ENCODE measurements around the gene GUCD1. TPM values are rescaled to one million over a fixed set of nuclear protein-coding genes. Genes with fewer than 3 reads are reported as not detected.

The GUCD1 gene
- total and polyA plus RNA-seq, 10 of the 15 experiments (the other 5 are each of a cell fraction or from before 2014, with no cell fraction given), result 56.0 to 177 (median 88.2) TPM

DNA sequence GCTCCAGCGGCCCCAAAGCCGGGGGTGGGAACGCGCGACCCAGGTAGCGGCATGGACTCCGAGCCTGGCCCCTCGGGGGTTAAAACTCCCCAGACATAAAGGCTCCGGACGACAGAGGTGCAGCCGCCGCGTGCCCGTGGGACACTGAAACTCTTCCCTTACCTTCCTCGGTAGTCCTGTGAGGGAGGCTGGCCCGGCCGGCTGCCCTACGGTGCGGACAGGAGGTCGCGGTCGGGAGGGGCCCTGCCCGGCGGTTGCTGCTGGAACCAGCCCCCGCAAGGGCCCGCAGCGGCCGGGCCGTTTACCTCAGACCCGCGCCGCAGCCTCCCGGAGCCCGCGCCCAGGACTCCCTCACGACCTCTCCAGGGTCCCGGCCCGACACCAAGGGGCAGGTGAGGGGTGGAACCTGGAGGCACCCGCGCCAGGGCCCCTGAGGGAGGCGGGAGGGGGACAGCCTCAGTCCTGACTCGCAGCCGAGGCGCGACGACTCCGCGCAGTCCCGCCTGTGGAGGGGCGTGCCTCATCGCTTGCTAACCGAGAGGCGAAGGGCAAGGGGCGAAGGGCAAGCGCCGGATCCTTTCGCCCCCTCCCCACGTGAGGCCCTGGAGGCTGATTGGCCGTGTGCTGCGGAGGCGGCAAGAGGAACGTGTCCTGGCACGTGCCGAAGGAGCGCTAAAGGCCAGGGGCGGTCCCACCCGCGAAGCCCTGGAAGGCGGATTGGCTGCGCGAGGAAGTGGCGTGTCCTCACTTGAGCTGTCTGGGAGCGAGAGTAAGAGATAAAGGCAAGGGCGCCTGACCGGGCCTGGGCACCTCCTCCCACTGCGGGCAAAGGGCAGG, 60.2 kb downstream of the GUCD1 start, which contains the start of gene UPB1 (continued):
- TF ChIP-seq, protein P1, sequence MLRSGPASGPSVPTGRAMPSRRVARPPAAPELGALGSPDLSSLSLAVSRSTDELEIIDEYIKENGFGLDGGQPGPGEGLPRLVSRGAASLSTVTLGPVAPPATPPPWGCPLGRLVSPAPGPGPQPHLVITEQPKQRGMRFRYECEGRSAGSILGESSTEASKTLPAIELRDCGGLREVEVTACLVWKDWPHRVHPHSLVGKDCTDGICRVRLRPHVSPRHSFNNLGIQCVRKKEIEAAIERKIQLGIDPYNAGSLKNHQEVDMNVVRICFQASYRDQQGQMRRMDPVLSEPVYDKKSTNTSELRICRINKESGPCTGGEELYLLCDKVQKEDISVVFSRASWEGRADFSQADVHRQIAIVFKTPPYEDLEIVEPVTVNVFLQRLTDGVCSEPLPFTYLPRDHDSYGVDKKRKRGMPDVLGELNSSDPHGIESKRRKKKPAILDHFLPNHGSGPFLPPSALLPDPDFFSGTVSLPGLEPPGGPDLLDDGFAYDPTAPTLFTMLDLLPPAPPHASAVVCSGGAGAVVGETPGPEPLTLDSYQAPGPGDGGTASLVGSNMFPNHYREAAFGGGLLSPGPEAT (IDR thresholded peaks at IDR 0.05; ENCODE audit: low read depth), result no peak
- TF ChIP-seq HDAC6 (IDR thresholded peaks at IDR 0.05; ENCODE audit: unreplicated experiment), result no peak
- TF ChIP-seq SMAD1 (IDR thresholded peaks at IDR 0.05; ENCODE audit: low read depth, partially characterized antibody), result no peak
- TF ChIP-seq, protein P2, sequence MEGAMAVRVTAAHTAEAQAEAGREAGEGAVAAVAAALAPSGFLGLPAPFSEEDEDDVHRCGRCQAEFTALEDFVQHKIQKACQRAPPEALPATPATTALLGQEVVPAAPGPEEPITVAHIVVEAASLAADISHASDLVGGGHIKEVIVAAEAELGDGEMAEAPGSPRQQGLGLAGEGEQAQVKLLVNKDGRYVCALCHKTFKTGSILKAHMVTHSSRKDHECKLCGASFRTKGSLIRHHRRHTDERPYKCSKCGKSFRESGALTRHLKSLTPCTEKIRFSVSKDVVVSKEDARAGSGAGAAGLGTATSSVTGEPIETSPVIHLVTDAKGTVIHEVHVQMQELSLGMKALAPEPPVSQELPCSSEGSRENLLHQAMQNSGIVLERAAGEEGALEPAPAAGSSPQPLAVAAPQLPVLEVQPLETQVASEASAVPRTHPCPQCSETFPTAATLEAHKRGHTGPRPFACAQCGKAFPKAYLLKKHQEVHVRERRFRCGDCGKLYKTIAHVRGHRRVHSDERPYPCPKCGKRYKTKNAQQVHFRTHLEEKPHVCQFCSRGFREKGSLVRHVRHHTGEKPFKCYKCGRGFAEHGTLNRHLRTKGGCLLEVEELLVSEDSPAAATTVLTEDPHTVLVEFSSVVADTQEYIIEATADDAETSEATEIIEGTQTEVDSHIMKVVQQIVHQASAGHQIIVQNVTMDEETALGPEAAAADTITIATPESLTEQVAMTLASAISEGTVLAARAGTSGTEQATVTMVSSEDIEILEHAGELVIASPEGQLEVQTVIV (IDR thresholded peaks at IDR 0.05; ENCODE audit: borderline replicate concordance, partially characterized antibody), result no peak

DNA sequence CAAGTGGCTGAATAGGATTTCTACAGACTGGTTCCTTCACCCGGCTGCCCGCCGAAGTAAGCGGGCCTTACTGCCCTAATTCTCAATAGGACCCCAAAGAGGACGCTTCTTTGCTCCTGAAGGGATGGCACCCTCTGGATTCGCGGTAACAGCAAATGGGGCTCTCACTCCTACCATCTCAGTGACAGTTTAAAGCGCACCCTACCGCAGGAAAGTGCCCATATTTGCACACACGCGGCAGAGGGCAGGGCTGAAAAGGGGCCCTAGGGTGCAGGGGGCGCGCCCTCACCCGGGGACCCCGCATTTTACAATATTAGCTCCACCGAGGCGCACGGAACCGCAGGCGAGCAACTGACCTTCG, 60.8 kb downstream of the GUCD1 start:
- Histone ChIP-seq H4K20me1 (ENCODE audit: control insufficient read depth, insufficient read depth) (no peaks in the 10 kb centered on the region), H3K36me3 (ENCODE audit: control insufficient read depth in 2 of 2, insufficient read depth in 2 of 2, low read length in 1 of 2) (no peaks in the 10 kb centered on the region), H2AFZ (ENCODE audit: control insufficient read depth, low read depth, low read length) (no peak overlapping the region), H3K4me1 (ENCODE audit: control insufficient read depth, insufficient read depth, low read length) (no peaks in the 10 kb centered on the region), H3K4me3 (no peak overlapping the region), H3K27ac (ENCODE audit: control insufficient read depth, insufficient read depth) (no peak overlapping the region), H3K27me3 (replicated peaks in 1 of 2; ENCODE audit: control insufficient read depth in 2 of 2, insufficient read depth in 2 of 2, low read length in 1 of 2) (no peaks in the 10 kb centered on the region), H3K4me2 (ENCODE audit: control insufficient read depth, insufficient read depth) (no peak overlapping the region), H3K9ac (ENCODE audit: control insufficient read depth, insufficient read depth, low read length) (no peak overlapping the region), H3K79me2 (ENCODE audit: control insufficient read depth, insufficient read depth, low read length) (no peaks in the 10 kb centered on the region), H3K9me3 (replicated peaks; ENCODE audit: control insufficient read depth, insufficient read depth, low read length) (no peaks in the 10 kb centered on the region)
- SMC1A ChIA-PET (ENCODE audit: uncharacterized antibody, unreplicated experiment), result no interaction called here
- CTCF ChIA-PET, result interaction anchor here (1.0 kb wide), 1 partner anchor 13 kb away, joined by 7 read pairs; no protein-coding TSS in a partner anchor
- in situ Hi-C loops (cut with MboI) (no loop called here), intact Hi-C loops (cut with micrococcal nuclease; ENCODE audit: unreplicated experiment) (no loop called here)
- RAD21 ChIA-PET (ENCODE audit: unreplicated experiment), result no interaction called here
- BruUV-seq (replicated peaks), result no TSS peak
- no peak for DNase-seq (ENCODE audit: low read depth, low spot score)
- no peak for FAIRE-seq
- ATAC-seq, result no peak
- POLR2A ChIA-PET, result interaction anchor here (0.5 to 1.0 kb wide), 2 partner anchors 13 to 67 kb away, joined by 3 to 4 read pairs; no protein-coding TSS in a partner anchor
- TF ChIP-seq POLR2AphosphoS2 (IDR thresholded peaks at IDR 0.05; ENCODE audit: low read depth, low read length), result no peak
- TF ChIP-seq NRF1 (conservative IDR thresholded peaks at IDR 0.05; ENCODE audit: low read depth, low read length), result no peak
- WGBS (ENCODE audit: insufficient coverage, insufficient replicate concordance, low lambda C conversion rate, missing lambda C conversion rate), result 85% methylated on average over 21 of the region's 21 CpGs

Measured in GM12878 (cell line).